Measurements from ENCODE around the gene C4orf36. TPM values are rescaled to one million over a fixed set of nuclear protein-coding genes. Genes with fewer than 3 reads are reported as not detected.

The C4orf36 gene
- total RNA-seq, 1 donor from 2014 or later, result 8.6 TPM

- Histone ChIP-seq H3K4me1 (no peaks in the 10 kb centered on the region), H3K4me3 (no peak overlapping the region), H3K36me3 (no peaks in the 10 kb centered on the region), H3K4me2 (no peak overlapping the region), H2AFZ (replicated peaks) (no peak overlapping the region), H3F3A (ENCODE audit: low read depth) (no peaks in the 10 kb centered on the region), H4K20me1 (ENCODE audit: low read depth) (no peaks in the 10 kb centered on the region), H3K9ac (no peak overlapping the region), H3K27me3 (no peaks in the 10 kb centered on the region), H3K27ac (no peak overlapping the region), H3K79me2 (ENCODE audit: low read depth) (no peaks in the 10 kb centered on the region), H3K9me3 (ENCODE audit: low read depth) (no peaks in the 10 kb centered on the region)
- TF ChIP-seq EZH2phosphoT487 (IDR thresholded peaks at IDR 0.05) (no peak), CTCF (IDR thresholded peaks at IDR 0.05) (no peak), EZH2 (IDR thresholded peaks at IDR 0.05) (no peak)
- peaks cover 4% of the 10 kb centered on the region for H3K27me3 Mint-ChIP-seq (ENCODE audit: insufficient read depth, low read depth)
- H3K36me3 Mint-ChIP-seq, result no peaks in the 10 kb centered on the region
- H3K4me1 Mint-ChIP-seq, result no peaks in the 10 kb centered on the region
- DNase-seq (ENCODE audit: low spot score), result no peak
- no peak overlapping the region for H3K4me3 Mint-ChIP-seq
- H3K9me3 Mint-ChIP-seq, result no peaks in the 10 kb centered on the region
- H3K27ac Mint-ChIP-seq, result no peak overlapping the region
These were observed 50.9 kb downstream of the C4orf36 start for GRCh38 chr4:86841309-86841708.

GRCh38 chr4:86840858-86841257, 51.4 kb downstream of the C4orf36 start:
- H3K4me1 Mint-ChIP-seq, result no peaks in the 10 kb centered on the region
- H3K36me3 Mint-ChIP-seq, result no peaks in the 10 kb centered on the region
- no peaks in the 10 kb centered on the region for H3K79me2 ChIP-seq (ENCODE audit: low read depth)
- no peak for TF ChIP-seq CTCF (IDR thresholded peaks at IDR 0.05)
- TF ChIP-seq EZH2phosphoT487 (IDR thresholded peaks at IDR 0.05), result no peak
- TF ChIP-seq EZH2 (IDR thresholded peaks at IDR 0.05), result no peak
- no peaks in the 10 kb centered on the region for H3K9me3 ChIP-seq (ENCODE audit: low read depth)
- no peaks in the 10 kb centered on the region for H4K20me1 ChIP-seq (ENCODE audit: low read depth)
- no peaks in the 10 kb centered on the region for H3K9me3 Mint-ChIP-seq
- peaks cover 4% of the 10 kb centered on the region for H3K27me3 Mint-ChIP-seq (ENCODE audit: insufficient read depth, low read depth)
- no peaks in the 10 kb centered on the region for H3F3A ChIP-seq (ENCODE audit: low read depth)
- H3K27ac ChIP-seq, result no peak overlapping the region
- H3K9ac ChIP-seq, result no peak overlapping the region
- no peaks in the 10 kb centered on the region for H3K36me3 ChIP-seq
- no peak overlapping the region for H3K4me3 ChIP-seq
- no peaks in the 10 kb centered on the region for H3K27me3 ChIP-seq
- no peak overlapping the region for H3K27ac Mint-ChIP-seq
- H3K4me1 ChIP-seq, result no peaks in the 10 kb centered on the region
- no peak overlapping the region for H3K4me2 ChIP-seq
- no peak for DNase-seq (ENCODE audit: low spot score)
- no peak overlapping the region for H3K4me3 Mint-ChIP-seq
- H2AFZ ChIP-seq (replicated peaks), result no peak overlapping the region

GRCh38 chr4:86837691-86838503, 54.3 kb downstream of the C4orf36 start:
- TF ChIP-seq EZH2 (IDR thresholded peaks at IDR 0.05), result no peak
- TF ChIP-seq CTCF (IDR thresholded peaks at IDR 0.05), result no peak
- no peak for TF ChIP-seq EZH2phosphoT487 (IDR thresholded peaks at IDR 0.05)
- peaks cover 7% of the 10 kb centered on the region for H3K4me1 Mint-ChIP-seq
- H3K27ac Mint-ChIP-seq, result no peak overlapping the region
- peaks cover 4% of the 10 kb centered on the region for H3K27me3 Mint-ChIP-seq (ENCODE audit: insufficient read depth, low read depth)
- no peaks in the 10 kb centered on the region for H3K79me2 ChIP-seq (ENCODE audit: low read depth)
- H3K9me3 Mint-ChIP-seq, result no peaks in the 10 kb centered on the region
- no peak overlapping the region for H3K27ac ChIP-seq
- H4K20me1 ChIP-seq (ENCODE audit: low read depth), result no peaks in the 10 kb centered on the region
- no peak overlapping the region for H3K9ac ChIP-seq
- no peak overlapping the region for H3K4me3 ChIP-seq
- no peaks in the 10 kb centered on the region for H3K27me3 ChIP-seq
- H3K36me3 ChIP-seq, result no peaks in the 10 kb centered on the region
- no peaks in the 10 kb centered on the region for H3K9me3 ChIP-seq (ENCODE audit: low read depth)
- H3K4me2 ChIP-seq, result no peak overlapping the region
- no peak overlapping the region for H3K4me3 Mint-ChIP-seq
- H3K4me1 ChIP-seq, result no peaks in the 10 kb centered on the region
- no peak for DNase-seq (ENCODE audit: low spot score)
- no peaks in the 10 kb centered on the region for H3K36me3 Mint-ChIP-seq
- no peak overlapping the region for H2AFZ ChIP-seq (replicated peaks)
- no peaks in the 10 kb centered on the region for H3F3A ChIP-seq (ENCODE audit: low read depth)
